ENCODE measurements around the gene PKM.

The PKM gene

GRCh38 chr15:72153269-72154000 lies 77.6 kb downstream of the PKM start:
- DNase-seq, result no peak
